Esophagus muscularis mucosa (tissue), 4 donors: Measurements from ENCODE around the gene HAGHL.

Experiments
- EP300 ChIP-seq: sonication (generic); formaldehyde crosslinking; IDR thresholded peaks from one replicate; pipeline ENCODE4 v1.6.1; 2017; ENCODE audit warnings: antibody characterized with exemption
- POLR2A ChIP-seq: fragments of 450-650 bp; IDR thresholded peaks from one replicate; pipeline ENCODE4 v1.6.1; 2017; ENCODE audit warnings: antibody characterized with exemption, moderate library complexity, mild to moderate bottlenecking, low read depth
- TF ChIP-seq, protein P1 (sequence below), 3 experiments: fragments of 200-600 bp in 2 of 3; fragments of 450-650 bp in 1 of 3; sonication (generic) in 2 of 3; IDR thresholded peaks; one replicate each; pipeline ENCODE4 v1.5.1; 2017 to 2019; ENCODE audit warnings: antibody characterized with exemption in 3 of 3, mild to moderate bottlenecking in 2 of 3, moderate library complexity in 1 of 3

DNA sequence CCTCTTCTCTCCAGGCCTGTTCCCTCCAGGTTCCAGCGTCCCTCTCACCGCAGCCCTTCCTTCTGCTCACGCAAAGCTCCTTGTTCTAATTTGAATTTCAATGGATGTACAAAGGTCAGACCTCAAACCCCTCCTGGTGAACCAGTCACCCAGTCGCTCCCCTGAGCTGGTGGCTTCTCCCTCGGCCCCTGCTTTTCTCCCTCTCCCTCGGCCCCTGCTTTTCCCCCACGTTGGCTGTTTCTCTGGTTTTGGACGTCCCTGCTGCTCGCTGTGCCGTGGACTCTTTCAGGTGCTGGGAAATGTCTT is 25.1 kb downstream of the HAGHL start:
- TF ChIP-seq, protein P1, sequence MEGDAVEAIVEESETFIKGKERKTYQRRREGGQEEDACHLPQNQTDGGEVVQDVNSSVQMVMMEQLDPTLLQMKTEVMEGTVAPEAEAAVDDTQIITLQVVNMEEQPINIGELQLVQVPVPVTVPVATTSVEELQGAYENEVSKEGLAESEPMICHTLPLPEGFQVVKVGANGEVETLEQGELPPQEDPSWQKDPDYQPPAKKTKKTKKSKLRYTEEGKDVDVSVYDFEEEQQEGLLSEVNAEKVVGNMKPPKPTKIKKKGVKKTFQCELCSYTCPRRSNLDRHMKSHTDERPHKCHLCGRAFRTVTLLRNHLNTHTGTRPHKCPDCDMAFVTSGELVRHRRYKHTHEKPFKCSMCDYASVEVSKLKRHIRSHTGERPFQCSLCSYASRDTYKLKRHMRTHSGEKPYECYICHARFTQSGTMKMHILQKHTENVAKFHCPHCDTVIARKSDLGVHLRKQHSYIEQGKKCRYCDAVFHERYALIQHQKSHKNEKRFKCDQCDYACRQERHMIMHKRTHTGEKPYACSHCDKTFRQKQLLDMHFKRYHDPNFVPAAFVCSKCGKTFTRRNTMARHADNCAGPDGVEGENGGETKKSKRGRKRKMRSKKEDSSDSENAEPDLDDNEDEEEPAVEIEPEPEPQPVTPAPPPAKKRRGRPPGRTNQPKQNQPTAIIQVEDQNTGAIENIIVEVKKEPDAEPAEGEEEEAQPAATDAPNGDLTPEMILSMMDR (IDR thresholded peaks at IDR 0.05) = no peak
- no peak for TF ChIP-seq POLR2A
- no peak for TF ChIP-seq EP300
